HG02970 (cell line): ENCODE data around the gene TLL2.

Experiments
- ATAC-seq: cut with Tn5 transposase; IDR thresholded peaks from one replicate; pipeline ENCODE4 v1.9.1; 2021; ENCODE audit warnings: mild to moderate bottlenecking, moderate library complexity, moderate number of reproducible peaks; ENCODE audit not compliant: unreplicated experiment, low FRiP score

TLL2 gene

DNA sequence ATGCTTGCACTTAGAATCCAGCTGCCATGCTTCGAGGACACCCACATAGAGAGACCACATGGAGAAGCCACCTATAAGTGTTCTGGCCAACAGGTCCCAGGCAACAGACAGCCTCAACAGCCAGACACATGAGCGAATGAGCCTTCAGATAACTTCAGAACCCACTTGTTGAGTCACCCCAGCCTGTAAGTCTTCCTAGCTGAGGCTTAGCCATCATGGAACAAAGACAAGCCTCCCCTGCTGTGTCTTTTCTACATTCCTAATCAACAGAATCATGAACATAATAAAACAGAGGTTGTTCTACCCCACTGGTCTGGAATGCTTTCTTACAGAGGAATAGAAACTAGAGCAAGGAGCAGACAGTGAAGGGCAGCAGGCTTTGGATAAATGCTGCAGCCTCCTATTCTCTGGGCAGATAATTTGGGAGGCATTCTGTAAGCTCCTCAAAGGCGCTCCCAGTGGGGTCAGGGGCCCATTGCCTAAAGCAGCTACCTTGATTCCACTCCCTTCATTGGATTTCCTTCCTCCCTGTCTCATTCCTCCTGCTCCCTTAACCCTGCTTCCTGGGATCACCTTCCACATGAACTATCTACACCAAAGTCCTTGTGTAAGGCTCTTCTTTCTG lies 4.6 kb downstream of the TLL2 start:
- no peak for ATAC-seq

DNA sequence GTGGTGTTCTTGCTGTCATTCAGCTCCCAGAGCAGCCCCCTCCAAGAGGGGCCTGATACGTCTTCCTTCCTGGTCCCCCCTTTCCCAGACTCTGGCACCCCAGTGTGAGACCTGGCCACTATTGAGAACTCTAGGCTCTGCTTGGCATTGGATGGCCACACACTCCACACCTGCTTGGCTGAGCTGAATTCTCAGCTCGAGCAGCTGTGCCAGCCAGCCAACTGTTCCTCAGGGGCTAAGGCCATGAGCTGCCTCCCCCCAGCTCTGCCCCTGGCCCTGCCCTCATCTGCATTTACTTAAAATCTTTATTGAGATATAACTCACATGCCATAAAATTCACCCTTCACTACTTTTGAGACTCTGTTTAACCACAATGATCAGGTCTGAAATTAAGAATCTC lies 6.7 kb downstream of the TLL2 start:
- ATAC-seq = no peak

DNA sequence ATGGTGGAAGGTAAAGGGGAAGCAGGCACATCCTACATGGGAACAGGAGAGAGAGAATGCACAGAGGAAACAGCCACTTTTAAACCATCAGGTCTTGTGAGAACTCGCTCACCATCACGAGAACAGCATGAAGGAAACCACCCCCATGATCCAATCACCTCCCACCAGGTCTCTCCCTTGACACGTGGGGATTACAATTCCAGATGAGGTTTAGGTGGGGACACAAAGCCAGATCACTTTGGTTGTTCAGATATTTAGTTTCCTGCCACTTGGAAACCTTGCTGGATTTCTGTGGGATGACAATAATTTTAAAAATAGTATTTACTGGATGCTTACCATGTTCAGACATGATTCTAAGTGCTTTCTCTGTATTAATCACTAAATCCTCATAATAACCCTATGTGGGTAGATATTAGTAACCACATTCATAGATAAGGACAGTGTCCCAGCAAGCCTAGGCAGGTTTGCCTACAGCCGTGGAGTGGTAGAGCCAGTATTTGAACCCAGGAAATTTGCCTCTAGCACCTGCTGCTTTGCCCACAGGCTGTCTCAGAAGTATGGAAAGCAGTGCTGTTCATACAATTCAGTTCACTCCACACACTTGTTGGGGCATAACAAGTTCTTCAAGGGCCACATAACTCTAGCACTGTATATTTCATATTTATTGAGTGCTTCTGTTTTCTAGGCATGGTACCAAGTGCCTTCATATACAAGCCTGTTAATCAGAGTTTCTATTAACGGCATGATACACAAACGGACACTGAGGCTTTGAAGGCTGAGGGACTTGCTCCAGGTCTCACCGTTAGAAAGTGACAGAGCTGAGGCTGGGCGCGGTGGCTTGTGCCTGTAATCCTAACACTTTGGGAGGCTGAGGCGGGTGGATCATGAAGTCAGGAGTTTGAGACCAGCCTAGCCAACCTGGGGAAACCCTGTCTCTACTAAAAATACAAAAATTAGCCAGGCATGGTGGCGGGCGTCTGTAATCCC lies 8.3 kb downstream of the TLL2 start:
- no peak for ATAC-seq

DNA sequence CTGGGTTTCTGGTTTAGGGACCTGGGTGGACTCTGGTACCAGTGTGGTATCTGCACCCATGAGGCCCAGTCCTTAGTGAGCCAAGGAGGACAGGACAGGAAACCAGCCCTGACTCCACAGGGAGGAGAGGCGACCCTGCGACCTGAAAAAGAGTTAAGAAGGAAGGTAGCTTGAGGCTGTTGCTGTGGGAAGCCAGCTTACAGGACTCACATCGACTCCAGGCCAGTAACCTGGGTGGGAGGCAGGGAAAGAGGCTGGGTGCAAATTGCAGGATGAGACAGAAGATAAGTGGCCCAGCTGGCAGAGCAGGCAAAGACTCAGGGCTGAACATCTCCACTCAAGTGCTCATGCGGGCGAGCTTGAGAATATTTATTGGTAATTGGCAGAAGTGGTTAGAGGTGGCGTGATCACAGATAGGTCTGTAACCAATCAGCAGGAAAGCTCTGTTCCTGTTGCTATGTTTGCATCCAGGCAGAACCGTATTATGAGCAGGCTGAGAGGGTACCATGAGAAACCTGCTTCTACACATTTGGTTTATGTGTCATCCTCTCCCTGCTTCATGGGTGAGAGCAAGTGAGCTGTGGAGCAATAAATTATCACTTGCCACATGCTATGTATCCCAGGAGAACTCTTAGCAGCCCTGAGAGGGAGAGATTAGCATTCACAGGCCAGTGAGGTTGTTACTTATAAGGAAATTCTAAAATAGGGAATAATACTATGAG lies 11.0 kb downstream of the TLL2 start:
- no peak for ATAC-seq

DNA sequence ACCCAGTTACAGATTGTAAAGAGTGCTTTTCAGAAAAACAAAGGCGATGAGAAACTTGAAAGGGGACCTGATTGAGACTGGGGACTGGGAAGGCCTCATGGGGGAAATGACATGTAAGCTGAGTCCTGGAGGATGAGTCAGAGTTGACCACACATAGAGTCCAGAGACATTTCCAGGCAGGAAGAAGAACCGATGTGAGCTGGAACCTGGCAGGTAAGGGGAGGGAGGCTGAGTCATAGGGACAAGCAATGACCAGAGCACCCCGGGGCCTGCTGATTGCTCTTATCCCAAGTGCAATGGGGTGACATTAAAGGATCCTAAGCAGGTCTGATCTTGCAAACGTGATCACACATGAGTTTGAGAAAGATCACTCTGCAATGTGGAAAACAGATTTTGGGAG lies 11.7 kb downstream of the TLL2 start:
- ATAC-seq = no peak

DNA sequence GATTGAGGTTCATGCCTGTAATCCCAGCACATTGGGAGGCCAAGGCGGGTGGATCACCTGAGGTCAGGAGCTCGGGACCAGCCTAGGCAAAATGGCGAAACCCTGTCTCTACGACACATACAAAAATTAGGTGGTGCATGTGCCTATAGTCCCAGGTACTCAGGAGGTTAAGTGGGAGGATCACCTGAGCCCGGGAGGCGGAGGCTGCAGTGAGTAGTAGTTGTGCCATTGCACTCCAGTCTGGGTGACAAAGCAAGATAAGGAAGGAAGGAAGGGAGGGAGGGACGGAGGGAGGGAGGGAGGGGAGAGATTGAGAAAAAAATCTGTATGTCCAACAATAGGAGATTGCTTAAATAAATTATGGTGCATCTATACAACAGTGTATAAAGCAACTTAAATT lies 13.2 kb downstream of the TLL2 start:
- no peak for ATAC-seq

DNA sequence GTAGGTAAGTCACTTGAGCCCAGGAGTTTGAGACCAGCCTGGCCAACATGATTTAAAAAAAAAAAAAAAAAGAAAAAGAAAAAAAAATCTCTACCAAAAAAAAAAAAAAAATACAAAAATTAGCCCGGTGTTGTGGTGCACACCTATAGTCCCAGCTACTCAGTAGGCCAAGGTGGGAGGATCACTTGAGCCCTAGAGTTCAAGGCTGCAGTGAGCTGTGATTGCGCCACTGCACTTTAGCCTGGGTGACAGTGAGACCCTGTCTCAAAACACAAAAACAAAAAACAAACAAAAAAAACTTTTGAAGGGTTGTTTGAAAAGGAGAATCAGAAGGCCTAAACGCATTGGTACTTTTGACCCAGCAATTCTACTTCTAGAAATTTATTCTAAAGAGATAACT lies 13.7 kb downstream of the TLL2 start:
- no peak for ATAC-seq

DNA sequence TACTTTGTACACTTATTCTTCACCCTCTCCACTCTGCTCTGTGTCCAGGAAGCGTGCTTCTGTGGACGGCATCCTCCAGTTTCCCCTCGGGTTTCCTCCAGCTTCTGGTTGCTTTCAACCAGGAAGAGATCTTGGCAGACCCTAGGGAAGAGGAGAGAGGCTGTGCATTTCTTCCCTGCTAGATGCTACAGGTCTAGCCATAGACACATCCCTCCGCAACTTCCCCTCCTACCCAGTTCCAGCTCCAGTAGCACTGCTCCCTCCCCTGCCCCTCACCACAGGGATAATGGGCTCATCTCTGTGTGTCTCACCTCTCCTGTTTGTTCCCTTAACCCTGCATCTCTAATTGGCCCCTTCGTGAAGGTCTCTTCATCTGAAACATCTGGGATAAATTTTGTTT lies 16.3 kb downstream of the TLL2 start:
- ATAC-seq = no peak

DNA sequence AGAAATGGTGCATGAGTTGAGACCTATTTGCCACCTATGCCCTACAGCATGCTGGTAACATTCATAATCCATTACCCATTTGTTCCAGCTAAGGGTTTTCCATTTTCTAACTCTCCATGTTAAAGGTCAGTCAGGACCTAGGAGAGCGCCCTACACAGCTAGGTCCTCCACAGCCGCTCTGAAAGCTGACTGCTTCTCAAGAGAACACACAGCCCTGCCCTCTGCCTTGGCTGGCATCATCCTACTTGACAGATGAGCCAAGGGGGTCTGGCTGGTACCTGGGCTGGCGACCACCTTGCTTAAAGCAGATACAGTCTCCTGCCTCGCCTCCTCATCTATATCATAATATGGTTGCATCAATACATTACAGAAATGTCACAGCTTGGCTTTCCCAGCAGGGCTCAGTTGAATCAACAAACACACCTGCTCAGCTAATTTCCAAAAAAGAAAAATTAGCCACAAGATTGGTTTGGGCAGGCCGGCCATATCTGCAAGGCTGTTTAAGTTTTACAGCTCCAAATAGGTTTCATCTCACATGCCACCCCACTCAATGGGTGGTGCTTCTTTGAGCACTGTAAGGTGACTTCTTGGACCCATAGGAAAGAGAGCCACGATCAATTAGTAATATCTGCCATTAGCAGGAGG lies 17.3 kb downstream of the TLL2 start:
- ATAC-seq = no peak

DNA sequence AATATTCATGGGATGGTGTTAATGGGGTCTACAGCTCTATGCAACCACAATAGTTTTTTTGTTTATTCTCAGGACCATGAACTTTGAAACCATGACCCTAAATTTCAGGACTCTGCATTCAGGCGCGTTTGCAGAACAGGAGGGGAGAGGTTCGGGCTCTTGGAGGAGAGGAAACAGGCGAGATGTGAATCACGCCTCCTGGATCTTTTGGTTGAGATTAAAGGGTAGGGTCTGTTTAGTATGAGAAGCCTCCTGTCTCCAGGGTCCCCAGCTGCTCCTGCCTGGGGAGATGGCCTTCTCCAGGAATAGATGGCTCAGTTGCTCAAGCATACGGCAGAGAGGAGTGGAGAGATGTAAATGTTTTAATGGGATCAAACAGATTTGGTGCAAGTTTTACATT lies 18.2 kb downstream of the TLL2 start:
- ATAC-seq = no peak

DNA sequence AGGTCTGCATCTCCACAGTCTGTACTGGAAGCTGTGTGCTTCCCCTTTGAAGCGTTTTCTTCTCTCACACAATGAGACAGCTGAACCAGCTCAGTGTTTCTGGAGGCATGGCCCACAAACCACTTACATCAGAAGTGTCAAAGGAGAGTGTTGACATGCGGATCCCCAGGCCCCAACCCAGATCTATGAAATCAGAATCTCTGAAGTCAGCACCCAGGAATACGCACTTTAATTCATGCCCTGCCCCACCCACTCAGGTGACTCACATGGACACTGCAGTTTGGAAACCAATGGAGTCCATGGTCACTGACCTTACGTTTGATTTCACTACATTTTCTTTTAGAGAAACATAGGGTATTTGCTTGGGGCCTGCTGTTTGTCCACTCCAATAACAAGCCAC lies 19.0 kb downstream of the TLL2 start:
- ATAC-seq = no peak

DNA sequence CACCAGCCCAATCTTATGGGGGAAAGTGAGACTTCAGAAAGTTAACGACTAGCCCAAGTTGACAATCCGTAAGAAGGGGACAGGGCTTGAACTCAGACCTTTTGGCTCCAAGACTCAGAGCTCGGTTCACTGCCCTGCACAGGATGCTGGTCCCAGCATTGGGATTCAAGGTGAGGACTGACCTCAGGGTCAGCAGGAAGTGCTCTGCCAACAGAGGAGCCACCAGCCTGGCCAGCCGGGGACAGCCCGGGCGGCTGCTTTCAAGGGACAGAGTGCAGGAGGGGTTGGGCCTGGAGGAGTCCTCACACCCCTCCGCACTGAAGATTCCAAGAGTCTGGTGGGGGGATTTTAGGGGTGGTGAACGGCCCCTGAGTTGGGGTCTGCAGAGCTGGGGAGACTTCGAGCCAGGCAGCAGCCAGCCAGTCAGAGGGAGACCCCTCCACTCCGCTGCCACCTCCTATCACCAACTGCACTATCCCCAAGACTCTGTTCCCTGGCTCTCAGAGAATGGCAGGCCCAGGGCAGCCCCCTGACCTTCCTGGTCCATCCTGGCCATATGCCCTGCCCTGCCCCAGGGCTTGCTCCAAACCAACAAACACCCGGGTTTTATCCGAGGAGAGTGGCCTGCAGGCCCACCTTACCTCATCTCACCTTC lies 19.7 kb downstream of the TLL2 start:
- no peak for ATAC-seq

DNA sequence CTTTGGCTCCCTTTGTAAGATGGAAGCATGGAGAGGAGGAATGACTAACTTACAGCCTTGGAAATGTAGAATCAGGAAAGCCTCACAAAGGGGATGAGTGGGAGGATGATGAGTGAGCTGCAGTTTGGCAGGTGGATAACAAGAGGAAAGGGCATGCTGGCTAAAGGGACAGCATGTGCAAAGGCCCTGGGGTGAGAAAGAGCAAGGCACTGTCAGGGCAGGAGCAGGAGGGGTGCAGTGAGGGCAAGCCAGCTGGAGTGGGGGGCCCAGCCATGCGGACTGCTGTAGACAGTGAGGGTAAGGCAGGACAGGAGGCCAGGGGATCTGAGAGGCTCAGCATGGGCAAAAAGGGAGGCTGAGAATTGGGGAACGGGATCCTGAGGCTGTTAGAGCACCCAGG lies 20.5 kb downstream of the TLL2 start:
- ATAC-seq = no peak

DNA sequence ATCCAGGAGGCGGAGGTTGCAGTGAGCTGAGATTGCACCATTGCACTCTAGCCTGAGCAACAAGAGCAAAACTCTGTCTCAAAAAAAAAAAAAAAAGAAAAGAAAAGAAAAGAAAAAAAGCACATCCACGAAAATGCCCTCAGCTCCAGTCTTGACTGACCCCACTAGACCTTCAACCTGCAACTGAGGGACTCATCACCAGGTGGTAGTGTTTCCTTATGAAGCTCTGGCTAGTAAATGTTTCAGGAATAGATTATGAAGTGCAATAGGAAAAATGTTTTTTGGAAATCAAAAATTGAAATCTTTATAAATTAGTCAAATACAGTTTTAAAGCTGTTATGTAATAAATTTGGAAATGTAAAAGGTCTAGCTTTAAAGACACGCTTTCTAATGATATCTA lies 22.4 kb downstream of the TLL2 start:
- ATAC-seq = no peak

DNA sequence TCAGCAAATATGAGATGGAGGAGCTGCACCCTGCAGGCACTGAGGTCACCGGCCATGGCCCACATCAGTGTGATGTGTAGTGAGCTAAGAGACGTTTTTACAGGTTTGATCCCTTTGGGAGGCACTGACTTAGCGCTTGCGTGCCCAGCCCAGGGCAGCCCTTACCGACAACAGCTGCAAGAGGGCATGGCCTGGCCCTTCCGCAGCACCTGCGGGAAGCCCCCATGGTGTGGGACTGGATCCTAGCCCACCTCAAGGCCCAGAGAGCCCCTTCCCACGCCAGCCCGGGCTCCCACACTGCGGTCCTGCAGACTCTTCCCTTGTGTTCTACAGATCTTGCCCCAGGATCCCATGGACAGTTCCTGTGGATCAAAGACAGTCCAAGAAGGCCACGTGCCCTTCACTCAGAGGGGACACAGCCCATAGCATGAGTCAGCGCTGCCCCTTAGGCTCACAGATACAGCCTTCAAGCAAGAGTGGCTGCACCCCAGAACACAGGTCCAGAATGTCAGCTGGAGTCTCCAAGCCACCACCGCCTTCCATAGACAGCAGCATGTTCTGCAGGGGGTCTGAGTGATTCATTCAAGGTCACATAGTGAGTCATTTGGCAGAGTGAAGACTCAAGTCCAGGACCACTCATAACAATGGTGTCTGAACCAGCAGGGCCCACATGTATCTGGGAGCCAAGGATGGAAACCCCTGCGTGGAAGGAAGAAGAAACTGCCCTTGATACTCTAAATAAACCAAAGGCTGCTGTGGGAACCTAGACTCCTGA lies 25.4 kb downstream of the TLL2 start:
- no peak for ATAC-seq

DNA sequence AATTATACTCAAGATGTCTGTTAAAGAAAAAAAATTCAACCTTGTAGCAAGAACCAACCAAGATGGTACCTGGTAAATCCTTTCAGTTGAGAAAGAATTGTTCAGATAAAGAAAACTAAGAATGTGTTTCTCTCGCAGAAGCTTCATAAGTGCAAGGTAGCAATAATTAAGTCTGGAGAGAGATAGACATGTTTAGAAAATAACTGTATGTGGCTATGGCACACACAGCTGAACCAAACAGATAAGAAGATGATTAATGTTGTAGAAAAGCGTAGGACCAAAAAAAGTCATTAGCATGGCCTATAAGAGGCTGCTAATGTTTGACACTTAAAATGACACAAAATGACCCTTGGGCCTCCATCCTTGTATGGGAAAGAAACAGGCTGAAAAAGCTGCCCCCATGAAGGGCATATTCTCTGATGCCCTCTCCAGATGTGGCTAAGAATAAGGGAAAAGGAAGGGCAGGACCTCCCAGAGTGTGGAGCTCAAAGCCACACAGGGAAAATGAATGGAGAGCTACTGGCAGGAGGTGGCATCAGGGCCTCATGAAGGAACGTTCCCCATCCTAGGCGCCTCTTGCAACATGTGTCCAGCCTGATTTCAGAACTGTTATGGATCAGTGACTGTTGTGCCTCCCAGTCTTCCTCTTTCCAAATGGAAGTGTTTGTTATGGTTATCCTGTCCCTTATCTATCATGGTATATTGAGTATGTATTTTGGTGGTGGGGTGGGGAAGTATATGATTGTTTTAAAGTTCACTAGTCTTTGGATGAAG lies 30.7 kb downstream of the TLL2 start:
- no peak for ATAC-seq

DNA sequence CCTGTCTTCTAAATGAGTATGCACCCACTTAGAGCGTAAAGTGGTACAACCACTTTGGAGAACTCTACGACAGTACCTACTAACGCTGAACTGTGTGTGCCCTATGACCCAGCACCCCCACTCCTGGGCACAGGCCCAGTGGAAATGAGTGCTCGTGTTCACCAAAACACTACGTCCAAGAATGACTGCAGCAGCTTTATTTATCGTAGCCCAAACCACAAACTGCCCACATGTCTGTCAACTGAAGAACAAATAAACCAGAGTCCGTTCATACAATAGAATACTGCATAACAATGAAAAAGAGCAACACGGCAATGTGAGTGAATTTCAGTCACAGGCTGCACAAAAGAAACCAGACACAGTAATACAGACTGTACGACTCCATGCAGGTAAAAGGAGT lies 35.4 kb downstream of the TLL2 start:
- no peak for ATAC-seq

DNA sequence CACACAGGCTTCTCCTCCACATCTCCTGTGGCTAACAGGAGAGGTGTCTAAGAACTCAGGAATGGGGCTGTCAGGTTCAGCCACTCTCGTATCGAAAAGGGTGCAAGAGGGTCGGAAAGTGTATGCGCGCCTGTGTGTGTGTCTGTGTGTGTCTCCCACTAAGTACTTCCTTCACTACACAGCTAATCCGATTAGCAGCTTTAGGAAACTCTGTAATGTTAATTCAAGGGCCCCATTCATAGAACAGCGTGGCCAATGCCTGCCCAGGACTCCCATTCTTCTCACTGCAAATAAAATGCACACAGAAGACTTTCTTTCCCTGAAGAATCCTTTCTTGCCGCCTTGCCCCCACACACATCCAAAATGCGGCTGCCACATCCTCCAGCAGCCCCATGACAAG lies 39.9 kb downstream of the TLL2 start:
- ATAC-seq = no peak
